Measurements from ENCODE around the gene ST3GAL2.

DNA sequence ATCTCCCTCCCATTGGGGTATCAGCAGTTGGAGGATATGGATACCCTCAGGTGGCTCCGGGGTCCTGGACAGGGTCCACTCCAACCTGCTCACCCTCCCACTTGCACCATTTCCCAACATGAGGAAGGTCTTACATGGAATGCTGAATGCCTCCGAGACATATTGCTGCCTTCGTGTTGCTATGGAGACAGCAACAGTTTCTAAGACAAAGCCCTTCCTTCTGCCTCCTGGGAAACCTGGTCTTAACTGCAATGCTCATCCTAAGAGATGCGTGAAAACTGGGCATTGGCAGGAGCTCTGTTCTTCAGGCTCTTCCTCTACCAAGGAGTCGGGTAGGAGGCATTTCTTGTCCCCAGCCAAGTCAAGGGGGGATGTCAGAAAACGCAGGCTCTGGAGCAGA is 45.2 kb downstream of the ST3GAL2 start:
- TF ChIP-seq GATA2 (IDR thresholded peaks at IDR 0.05; ENCODE audit: low read depth, low read length): no peak
- no peak for TF ChIP-seq GATA3 (IDR thresholded peaks at IDR 0.05; ENCODE audit: low read depth, low read length)
